ENCODE results near the gene EID2B.
A peak's percentile ranks its signal among the peaks of the same experiment; 100 is the strongest.

The EID2B gene

GRCh38 chr19:39525205-39525604, 7.4 kb downstream of the EID2B start:
- DNase-seq: peak; percentile 31 to 65 (median 43)

GRCh38 chr19:39524495-39524894, 8.2 kb downstream of the EID2B start:
- DNase-seq: peak; percentile 87 to 95 (median 89)

GRCh38 chr19:39520541-39521484, 11.8 kb downstream of the EID2B start:
- no peak for DNase-seq

GRCh38 chr19:39518975-39519374, 13.7 kb downstream of the EID2B start:
- DNase-seq: no peak

- no peak for DNase-seq
These were observed 14.2 kb downstream of the EID2B start for GRCh38 chr19:39518458-39518857.

- no peak for DNase-seq
These were observed 15.2 kb downstream of the EID2B start for GRCh38 chr19:39517432-39517831.

- DNase-seq: peak in 1 of 3 donors; percentile 30
These were observed 16.4 kb downstream of the EID2B start for GRCh38 chr19:39516270-39516669.

GRCh38 chr19:39515551-39516191, 17.0 kb downstream of the EID2B start:
- no peak for DNase-seq

GRCh38 chr19:39514840-39515550, 17.7 kb downstream of the EID2B start, which contains the start of gene SELENOV:
Gene SELENOV (plus strand): TSS chr19:39515139. CDS start chr19:39515213, 74 bp downstream.
- DNase-seq: no peak

GRCh38 chr19:39512988-39513387, 19.7 kb downstream of the EID2B start:
- DNase-seq: peak; percentile 61 to 72 (median 61)

- no peak for DNase-seq
These were observed 23.4 kb downstream of the EID2B start for GRCh38 chr19:39509233-39509632.

- no peak for DNase-seq
These were observed 24.0 kb downstream of the EID2B start for GRCh38 chr19:39508629-39509028.

GRCh38 chr19:39507715-39508364, 24.8 kb downstream of the EID2B start:
- no peak for DNase-seq

GRCh38 chr19:39506944-39507714, 25.5 kb downstream of the EID2B start:
- peak; percentile 54 to 79 (median 61) for DNase-seq

GRCh38 chr19:39506598-39506943, 26.1 kb downstream of the EID2B start:
- DNase-seq: no peak

- peak; percentile 88 to 93 (median 88) for DNase-seq
These were observed 29.8 kb downstream of the EID2B start for GRCh38 chr19:39502640-39503417.

- no peak for DNase-seq
These were observed 31.3 kb downstream of the EID2B start for GRCh38 chr19:39501340-39501739.

- DNase-seq: no peak
These were observed 32.1 kb downstream of the EID2B start for GRCh38 chr19:39500543-39500942.

GRCh38 chr19:39499932-39500331, 32.7 kb downstream of the EID2B start:
- DNase-seq: no peak

GRCh38 chr19:39498798-39499642, 33.6 kb downstream of the EID2B start, which contains the start of gene DLL3:
Gene DLL3 (plus strand): TSS chr19:39498947. CDS start chr19:39498975, 28 bp downstream.
- peak in 1 of 3 donors; percentile 26 for DNase-seq

All from suppressor macrophage treated with lipopolysaccharide for 1 hour (primary cell).